Duodenal mucosa (tissue), 2 donors: ENCODE data around the gene PRSS21.
A peak's percentile ranks its signal among the peaks of the same experiment; 100 is the strongest.

ENCODE experiments used
- H3K27ac ChIP-seq: one replicate; pipeline ENCODE4 v1.7.0; 2013; ENCODE audit warnings: low read depth, low read length
- H3K27me3 ChIP-seq, 2 donors: one replicate each; pipeline ENCODE4 v1.7.0; 2013; ENCODE audit warnings: low read length in 2 of 2, control low read depth in 1 of 2; ENCODE audit not compliant: insufficient read depth in 2 of 2, control insufficient read depth in 1 of 2
- H3K36me3 ChIP-seq, 2 donors: one replicate each; pipeline ENCODE4 v1.7.0; 2013; ENCODE audit warnings: low read length in 2 of 2, control low read depth in 1 of 2; ENCODE audit not compliant: insufficient read depth in 2 of 2, control insufficient read depth in 1 of 2
- H3K4me1 ChIP-seq, 2 donors: one replicate each; pipeline ENCODE4 v1.7.0; 2013; ENCODE audit warnings: low read length in 2 of 2, control low read depth in 1 of 2; ENCODE audit not compliant: insufficient read depth in 2 of 2, control insufficient read depth in 1 of 2
- H3K4me3 ChIP-seq, 2 donors: one replicate each; pipeline ENCODE4 v1.7.0; 2013; ENCODE audit warnings: low read length in 2 of 2, low read depth in 1 of 2
- H3K9ac ChIP-seq, 2 donors: one replicate each; pipeline ENCODE4 v1.7.0; 2013; ENCODE audit warnings: low read length in 2 of 2, low read depth in 1 of 2
- H3K9me3 ChIP-seq, 2 donors: one replicate each; pipeline ENCODE4 v1.7.0; 2013; ENCODE audit warnings: low read length in 2 of 2, control low read depth in 1 of 2; ENCODE audit not compliant: control insufficient read depth in 1 of 2

The PRSS21 gene

GRCh38 chr16:2833776-2834175 is 16.7 kb downstream of the PRSS21 start:
- H3K27ac ChIP-seq: no peak overlapping the region
- peaks cover 22 to 24% of the 10 kb centered on the region in 2 donors for H3K4me1 ChIP-seq
- H3K27me3 ChIP-seq: peaks cover 0 to 3% of the 10 kb centered on the region in 2 donors
- H3K36me3 ChIP-seq: no peaks in the 10 kb centered on the region
- H3K9ac ChIP-seq: no peak overlapping the region
- no peaks in the 10 kb centered on the region for H3K9me3 ChIP-seq
- no peak overlapping the region for H3K4me3 ChIP-seq

GRCh38 chr16:2834968-2835367 is 17.9 kb downstream of the PRSS21 start:
- peaks cover 0 to 3% of the 10 kb centered on the region in 2 donors for H3K27me3 ChIP-seq
- peaks cover 15 to 17% of the 10 kb centered on the region in 2 donors for H3K4me1 ChIP-seq
- no peaks in the 10 kb centered on the region for H3K36me3 ChIP-seq
- H3K27ac ChIP-seq: no peak overlapping the region
- no peak overlapping the region for H3K4me3 ChIP-seq
- H3K9me3 ChIP-seq: no peaks in the 10 kb centered on the region
- H3K9ac ChIP-seq: no peak overlapping the region

GRCh38 chr16:2835638-2836493 is 18.8 kb downstream of the PRSS21 start:
- Histone ChIP-seq H3K27me3 (peaks cover 0 to 3% of the 10 kb centered on the region in 2 donors), H3K9ac (peak overlapping the region in 1 of 2 donors; percentile 39), H3K9me3 (no peaks in the 10 kb centered on the region), H3K27ac (no peak overlapping the region), H3K4me3 (no peak overlapping the region), H3K4me1 (peaks cover 10 to 11% of the 10 kb centered on the region in 2 donors), H3K36me3 (no peaks in the 10 kb centered on the region)

DNA sequence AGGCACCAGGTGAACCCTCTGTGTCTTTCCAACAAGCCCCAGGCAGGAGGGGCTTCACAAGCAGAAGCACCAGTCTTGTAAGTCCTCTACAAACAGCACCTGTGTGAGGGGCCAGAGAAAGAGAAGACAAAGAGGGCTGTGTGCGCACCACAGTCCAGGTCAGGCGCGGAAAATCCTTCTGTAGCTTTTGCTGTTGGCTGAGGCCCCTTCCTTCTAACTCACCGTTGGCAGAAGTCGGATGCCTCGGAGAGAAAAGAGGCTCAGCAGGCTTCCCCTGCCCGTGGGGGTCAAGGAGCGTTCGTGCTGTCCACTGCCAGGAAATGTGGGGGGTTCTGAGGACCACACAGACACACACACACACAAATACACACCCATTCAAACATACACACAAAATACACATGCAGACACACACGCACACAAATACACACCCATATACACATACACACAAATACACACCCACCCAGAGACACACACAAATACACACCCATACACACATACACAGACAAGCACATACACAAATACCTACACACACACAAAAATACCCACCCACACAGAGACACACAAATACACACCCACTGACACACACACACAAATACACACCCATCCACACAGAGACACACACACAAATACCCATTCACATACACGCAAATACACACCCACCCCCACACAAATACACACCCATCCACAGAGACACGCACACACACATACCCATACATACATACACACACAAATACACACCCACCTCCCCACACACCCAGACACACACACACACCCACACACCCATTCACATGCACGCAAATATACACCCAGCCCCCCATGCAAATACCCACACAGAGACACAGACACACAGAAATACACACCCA is 19.8 kb downstream of the PRSS21 start:
- no peaks in the 10 kb centered on the region for H3K9me3 ChIP-seq
- no peak overlapping the region for H3K9ac ChIP-seq
- H3K27me3 ChIP-seq: peaks cover 0 to 5% of the 10 kb centered on the region in 2 donors
- H3K36me3 ChIP-seq: no peaks in the 10 kb centered on the region
- H3K27ac ChIP-seq: no peak overlapping the region
- no peak overlapping the region for H3K4me3 ChIP-seq
- peaks cover 14% of the 10 kb centered on the region in 2 donors for H3K4me1 ChIP-seq

- Histone ChIP-seq H3K27ac (no peak overlapping the region), H3K9me3 (no peaks in the 10 kb centered on the region), H3K4me1 (peaks cover 17 to 22% of the 10 kb centered on the region in 2 donors), H3K9ac (no peak overlapping the region), H3K27me3 (peaks cover 0 to 5% of the 10 kb centered on the region in 2 donors), H3K4me3 (no peak overlapping the region), H3K36me3 (no peaks in the 10 kb centered on the region)
These were observed 21.9 kb downstream of the PRSS21 start for GRCh38 chr16:2838928-2839327.

- Histone ChIP-seq H3K4me1 (peaks cover 17 to 22% of the 10 kb centered on the region in 2 donors), H3K36me3 (no peaks in the 10 kb centered on the region), H3K27me3 (peaks cover 0 to 5% of the 10 kb centered on the region in 2 donors), H3K9ac (no peak overlapping the region), H3K27ac (no peak overlapping the region), H3K4me3 (no peak overlapping the region), H3K9me3 (no peaks in the 10 kb centered on the region)
These were observed 22.8 kb downstream of the PRSS21 start for GRCh38 chr16:2839650-2840450.

DNA sequence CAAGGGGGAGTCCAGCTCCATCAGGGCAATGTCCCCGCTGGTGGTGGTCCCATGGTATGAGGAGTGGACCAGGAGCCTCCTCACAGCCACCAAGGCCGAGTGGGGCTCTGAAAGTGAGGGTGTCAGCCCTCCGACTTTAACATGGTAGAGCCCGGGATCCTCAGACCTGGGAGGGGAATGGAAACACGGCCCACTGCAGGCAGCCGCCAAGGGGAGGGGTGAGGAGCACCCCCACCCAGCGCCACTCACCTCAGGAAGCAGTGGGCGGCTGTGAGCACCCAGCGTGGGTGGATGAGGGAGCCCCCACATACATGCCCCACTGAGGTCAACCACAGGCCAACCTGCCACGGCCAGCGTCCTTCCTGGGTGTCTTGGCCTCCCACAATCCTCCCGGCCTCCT is 23.9 kb downstream of the PRSS21 start:
- Histone ChIP-seq H3K27me3 (peaks cover 0 to 5% of the 10 kb centered on the region in 2 donors), H3K9me3 (no peaks in the 10 kb centered on the region), H3K4me3 (no peak overlapping the region), H3K9ac (no peak overlapping the region), H3K4me1 (peaks cover 10 to 16% of the 10 kb centered on the region in 2 donors), H3K27ac (no peak overlapping the region), H3K36me3 (no peaks in the 10 kb centered on the region)

- Histone ChIP-seq H3K4me3 (peak overlapping the region; percentile 6 to 48), H3K27me3 (peaks cover 0 to 5% of the 10 kb centered on the region in 2 donors), H3K4me1 (peaks cover 6 to 12% of the 10 kb centered on the region in 2 donors), H3K9ac (no peak overlapping the region), H3K27ac (no peak overlapping the region), H3K9me3 (no peaks in the 10 kb centered on the region), H3K36me3 (no peaks in the 10 kb centered on the region)
These were observed 24.7 kb downstream of the PRSS21 start for GRCh38 chr16:2841606-2842339.

GRCh38 chr16:2842340-2843000 is 25.4 kb downstream of the PRSS21 start:
- Histone ChIP-seq H3K9me3 (no peaks in the 10 kb centered on the region), H3K4me1 (peaks cover 6 to 12% of the 10 kb centered on the region in 2 donors), H3K27ac (no peak overlapping the region), H3K4me3 (peak overlapping the region; percentile 15 to 48), H3K9ac (no peak overlapping the region), H3K27me3 (peaks cover 0 to 3% of the 10 kb centered on the region in 2 donors), H3K36me3 (no peaks in the 10 kb centered on the region)
